Activated CD4-positive, CD25-positive, alpha-beta regulatory T cell (primary cell): Measurements from ENCODE around the gene RC3H1.

Source experiments
- DNase-seq, 4 experiments: peaks; one replicate each; lab custom pipeline; 2025; lab: John Stamatoyannopoulos, UW

RC3H1 gene

DNA sequence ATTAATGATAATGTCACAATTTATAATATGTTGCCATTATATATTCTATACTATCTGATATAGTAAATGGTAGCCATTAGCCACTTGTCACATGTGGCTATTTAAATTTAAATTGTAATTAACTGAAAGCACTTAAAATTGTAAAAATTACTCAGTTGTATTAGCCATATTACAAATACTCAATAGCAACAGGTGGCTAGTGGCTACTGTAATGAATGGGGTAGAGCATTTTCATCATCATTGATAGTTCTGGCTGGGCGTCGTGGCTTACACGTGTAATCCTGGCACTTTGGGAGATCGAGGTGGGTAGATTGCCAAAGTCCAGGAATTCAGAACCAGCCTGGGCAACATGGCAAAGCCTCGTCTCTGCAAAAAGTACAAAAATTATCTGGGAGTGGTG lies 137.5 kb downstream of the RC3H1 start:
- no peak for DNase-seq
